Stimulated activated CD4-positive, alpha-beta T cell treated with anti-CD3 and anti-CD28 coated beads, Interleukin-12 subunit alpha, Interleukin-12 subunit beta, amount 100 ng/mL, for 48 hours (primary cell): ENCODE results near the gene SLC6A7.

Source experiments
- DNase-seq, 3 donors: peaks; one replicate each; pipeline ENCODE4 v3.0.0-alpha.2; 2020; ENCODE audit warnings: low read depth in 2 of 3, low spot score in 1 of 3

SLC6A7 gene

GRCh38 chr5:150190503-150190979 lies 679 bp downstream of the SLC6A7 start:
- no peak for DNase-seq

GRCh38 chr5:150190987-150191386 lies 1.1 kb downstream of the SLC6A7 start:
- no peak for DNase-seq

GRCh38 chr5:150192462-150192861 lies 2.6 kb downstream of the SLC6A7 start:
- DNase-seq: no peak

GRCh38 chr5:150195736-150196485 lies 6.0 kb downstream of the SLC6A7 start:
- DNase-seq: no peak

GRCh38 chr5:150196514-150196913 lies 6.7 kb downstream of the SLC6A7 start:
- no peak for DNase-seq

GRCh38 chr5:150196986-150197385 lies 7.1 kb downstream of the SLC6A7 start:
- DNase-seq: no peak

GRCh38 chr5:150197476-150197875 lies 7.6 kb downstream of the SLC6A7 start:
- DNase-seq: no peak

- no peak for DNase-seq
Measured at GRCh38 chr5:150202501-150202900, 12.6 kb downstream of the SLC6A7 start.

GRCh38 chr5:150203832-150204589 lies 14.1 kb downstream of the SLC6A7 start:
- DNase-seq: no peak

- no peak for DNase-seq
Measured at GRCh38 chr5:150204590-150204960, 14.7 kb downstream of the SLC6A7 start.

GRCh38 chr5:150206098-150206778 lies 16.4 kb downstream of the SLC6A7 start:
- DNase-seq: no peak

- DNase-seq: no peak
Measured at GRCh38 chr5:150206779-150207115, 16.9 kb downstream of the SLC6A7 start.

GRCh38 chr5:150208187-150209098 lies 18.6 kb downstream of the SLC6A7 start:
- no peak for DNase-seq

GRCh38 chr5:150209099-150209635 lies 19.3 kb downstream of the SLC6A7 start:
- no peak for DNase-seq

- no peak for DNase-seq
Measured at GRCh38 chr5:150210644-150211043, 20.8 kb downstream of the SLC6A7 start.

GRCh38 chr5:150211156-150212030 lies 21.5 kb downstream of the SLC6A7 start:
- no peak for DNase-seq

- DNase-seq: no peak
Measured at GRCh38 chr5:150213530-150213929, 23.7 kb downstream of the SLC6A7 start.

- no peak for DNase-seq
Measured at GRCh38 chr5:150214289-150214688, 24.4 kb downstream of the SLC6A7 start.
